NCI-H446 (cell line): ENCODE results near the gene LARP4.
"Not testable (repeated sequence)": the region's sequence is repeated elsewhere in the genome, so short reads cannot be mapped to it uniquely, and the experiment has no call there.

Experiments
- DNase-seq, 2 experiments: peaks; one replicate each; lab custom pipeline; 2025; lab: John Stamatoyannopoulos, UW

LARP4 gene

DNA sequence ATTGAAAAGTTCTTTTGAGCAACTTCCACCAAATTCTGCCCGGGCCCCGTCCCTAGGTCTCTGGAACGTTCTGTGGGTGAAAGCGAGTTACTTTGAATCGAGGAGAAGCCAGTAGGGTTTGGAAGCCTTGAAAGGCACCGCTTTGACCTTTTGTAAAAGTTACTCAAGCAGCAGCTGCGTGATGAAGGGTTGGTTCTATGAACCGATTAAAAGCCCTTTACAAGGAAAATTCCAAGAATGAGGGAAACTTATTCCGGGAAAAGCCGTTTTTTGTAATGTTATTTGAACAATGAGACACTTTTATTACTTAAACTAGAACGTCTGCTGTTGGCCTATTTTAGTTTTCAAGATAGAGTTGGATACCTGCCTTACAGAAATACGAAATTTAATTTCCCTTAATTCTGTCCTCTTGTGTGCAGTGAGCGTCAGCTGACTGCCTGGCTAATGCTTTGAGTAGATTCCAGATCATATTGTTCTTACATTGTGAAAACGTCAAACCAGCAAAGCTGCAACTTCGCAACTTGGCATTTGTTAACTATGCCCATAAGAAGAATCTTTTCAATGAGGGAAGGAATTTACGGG is 906 bp downstream of the LARP4 start:
- no peak for DNase-seq

DNA sequence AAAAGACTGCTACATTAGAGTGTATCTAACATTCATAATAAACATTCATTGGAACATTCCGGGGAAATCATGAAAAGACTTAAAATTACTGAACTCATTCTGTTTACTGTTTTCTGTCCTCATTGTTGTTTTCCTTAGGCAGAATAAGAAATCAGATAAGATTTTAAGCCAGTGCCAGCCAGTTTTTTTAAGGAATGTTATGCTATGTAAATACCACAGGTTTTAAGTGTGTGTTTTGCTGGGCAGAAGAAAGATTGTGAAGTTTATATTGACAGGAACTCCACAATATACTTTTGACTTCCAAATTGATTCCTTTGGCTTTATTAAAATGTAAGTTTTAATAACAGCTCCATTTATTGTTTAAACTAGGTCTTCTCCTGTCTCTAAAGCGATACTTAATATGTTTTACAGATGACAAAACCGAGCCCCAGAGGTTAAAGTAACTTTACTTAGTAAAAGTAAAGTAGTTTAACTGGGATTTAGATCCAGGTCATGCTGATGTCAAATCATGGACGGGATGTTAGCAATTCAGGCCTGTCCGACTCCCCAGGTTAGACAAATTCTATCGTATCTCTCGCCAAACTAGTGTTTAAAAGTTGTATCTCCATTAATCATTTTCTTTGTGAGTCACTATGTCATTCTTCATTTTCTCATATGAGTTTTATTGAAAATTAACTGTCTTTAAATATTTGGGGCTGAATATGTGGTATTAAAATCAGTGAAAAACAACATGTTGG is 1.7 kb downstream of the LARP4 start:
- DNase-seq: no peak

DNA sequence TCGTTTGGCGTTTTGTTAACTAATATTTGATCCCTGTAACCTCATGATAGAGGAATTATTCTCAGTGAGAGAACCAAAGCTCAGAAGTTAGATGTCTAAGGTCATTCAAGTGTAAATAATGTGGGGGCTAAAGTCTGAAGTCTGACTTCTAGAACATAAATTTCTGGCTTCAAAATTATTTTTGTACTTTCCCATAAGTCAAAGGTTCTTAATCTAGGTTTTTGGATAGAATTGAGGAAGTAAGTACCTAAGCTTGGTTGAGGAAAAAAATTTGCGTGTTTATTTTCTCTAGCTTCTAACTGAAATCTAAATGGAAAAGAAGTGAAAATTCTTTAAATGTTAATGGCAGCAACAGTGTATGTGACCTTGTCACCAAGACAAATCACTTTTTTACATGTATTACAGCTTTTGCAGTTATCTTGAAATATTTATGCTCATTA is 2.3 kb downstream of the LARP4 start:
- no peak for DNase-seq

DNA sequence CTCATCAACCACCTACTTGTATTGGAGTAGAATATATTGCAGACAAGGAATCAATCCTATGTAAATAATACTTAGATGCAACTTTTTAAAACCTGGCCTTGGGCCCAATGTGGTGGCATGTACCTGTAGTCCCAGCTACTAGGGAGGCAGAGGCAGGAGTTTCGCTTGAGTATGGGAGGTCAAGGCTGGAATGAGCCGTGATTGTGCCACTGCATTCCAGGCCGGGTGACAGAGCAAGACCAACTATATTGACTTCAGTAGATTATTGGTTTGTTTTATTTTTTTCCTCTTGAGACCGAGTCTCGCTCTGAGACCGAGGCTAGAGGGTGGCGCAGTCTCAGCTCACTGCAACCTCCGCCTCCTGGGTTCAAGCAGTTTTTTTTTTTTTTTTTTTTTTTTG is 3.6 kb downstream of the LARP4 start:
- no peak for DNase-seq

DNA sequence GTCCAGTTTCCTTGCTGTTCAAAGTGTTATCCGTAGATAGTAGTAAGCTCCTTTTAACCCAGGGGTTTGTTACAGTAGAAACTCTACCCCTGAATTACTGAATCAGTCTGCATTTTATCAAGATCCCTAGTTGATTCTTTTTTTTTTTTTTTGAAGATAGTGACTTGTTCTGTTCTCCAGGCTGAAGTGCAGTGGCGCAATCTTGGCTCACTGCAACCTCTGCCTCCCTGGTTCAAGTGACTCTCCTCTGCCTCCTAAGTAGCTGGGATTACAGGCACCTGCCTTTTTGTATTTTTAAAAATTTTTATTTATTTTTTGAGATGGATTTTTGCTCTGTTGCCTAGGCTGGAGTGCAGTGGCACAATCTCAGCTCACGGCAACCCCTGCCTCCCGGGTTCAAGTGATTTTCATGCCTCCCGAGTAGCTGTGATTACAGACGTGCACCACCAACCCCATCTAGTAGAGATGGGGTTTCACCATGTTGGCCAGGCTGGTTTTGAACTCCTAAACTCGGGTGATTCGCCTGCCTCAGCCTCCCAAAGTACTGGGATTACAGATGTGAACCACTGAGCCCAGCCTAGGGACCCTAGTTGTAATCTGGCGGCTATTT is 10.5 kb downstream of the LARP4 start:
- no peak for DNase-seq

DNA sequence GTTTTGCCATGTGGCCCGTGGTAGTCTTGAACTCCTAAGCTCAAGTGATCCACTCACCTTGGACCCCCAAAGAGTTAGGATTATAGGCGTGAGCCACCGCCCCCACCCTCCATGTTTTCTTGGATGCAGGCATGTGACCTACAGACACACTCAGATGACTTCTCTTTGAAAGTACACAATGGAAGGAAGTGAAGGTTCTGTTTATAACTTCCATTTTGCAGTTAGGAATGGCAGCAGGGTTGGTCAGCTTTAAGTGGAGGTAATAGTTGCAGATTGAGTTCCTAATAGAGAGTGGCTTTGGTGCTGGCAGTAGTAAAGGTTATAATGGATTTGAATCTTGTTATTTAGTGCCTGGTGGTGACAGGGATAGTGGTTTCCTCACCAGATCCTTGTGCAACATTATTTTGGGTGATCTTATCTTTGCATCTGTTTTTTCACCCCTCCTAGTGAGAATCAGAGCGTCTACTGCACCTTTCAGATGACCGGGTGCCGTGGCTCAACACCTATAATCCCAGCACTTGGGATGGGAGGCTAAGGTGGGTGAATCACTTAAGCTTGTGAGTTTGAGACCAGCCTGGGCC is 15.3 kb downstream of the LARP4 start:
- no peak for DNase-seq

DNA sequence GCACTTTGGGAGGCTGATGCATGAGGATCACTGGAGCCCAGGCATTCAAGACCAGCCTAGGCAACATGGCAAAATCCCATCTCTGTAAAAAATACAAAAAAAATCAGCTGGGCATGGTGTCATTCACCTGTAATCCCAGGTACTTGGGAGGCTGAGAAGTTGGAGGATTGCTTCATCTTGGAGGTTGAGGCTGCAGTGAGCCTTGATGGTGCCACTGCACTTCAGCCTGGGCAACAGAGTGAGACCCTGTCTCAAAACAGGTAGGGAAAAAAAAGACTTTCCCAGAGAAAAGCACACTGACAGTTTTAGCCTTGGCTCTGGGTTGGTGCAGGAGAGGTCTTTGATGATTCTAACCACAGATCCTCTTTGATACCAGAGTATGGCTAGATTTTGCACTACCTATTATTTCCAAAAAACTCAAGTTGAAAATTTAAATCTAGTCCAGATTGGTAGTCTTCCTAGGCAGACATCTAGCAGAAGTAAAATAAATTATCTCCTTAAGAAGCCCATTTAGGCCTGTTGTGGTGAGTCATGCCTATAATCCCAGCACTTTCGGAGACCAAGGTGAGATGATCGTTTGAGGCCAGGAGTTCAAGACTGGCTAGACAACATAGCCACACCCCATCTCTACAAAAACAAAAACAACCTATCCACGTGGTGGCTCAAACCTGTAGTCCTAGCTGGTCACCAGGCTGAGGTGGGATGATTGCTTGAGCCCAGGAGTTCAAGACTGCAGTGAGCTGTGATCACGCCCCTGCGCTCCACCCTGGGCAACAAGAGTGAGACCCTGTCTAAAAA is 18.6 kb downstream of the LARP4 start:
- DNase-seq: no peak

DNA sequence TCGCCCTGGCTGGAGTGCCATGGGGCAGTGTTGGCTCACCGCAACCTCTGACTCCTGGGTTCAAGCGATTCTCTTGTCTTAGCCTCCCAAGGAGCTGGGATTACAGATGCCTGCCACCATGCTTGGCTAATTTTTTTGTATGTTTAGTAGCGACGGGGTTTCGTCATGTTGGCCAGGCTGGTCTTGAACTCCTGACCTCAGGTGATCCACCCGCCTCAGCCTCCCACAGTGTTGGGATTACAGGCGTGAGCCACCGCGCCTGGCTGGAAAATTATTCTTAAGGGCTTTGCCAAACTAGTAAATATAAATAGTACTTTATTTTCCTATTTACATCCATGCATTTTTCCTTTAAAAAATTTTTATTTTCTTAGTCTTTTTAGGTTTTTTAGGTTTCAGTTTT is 22.2 kb downstream of the LARP4 start:
- DNase-seq: not testable (repeated sequence)

DNA sequence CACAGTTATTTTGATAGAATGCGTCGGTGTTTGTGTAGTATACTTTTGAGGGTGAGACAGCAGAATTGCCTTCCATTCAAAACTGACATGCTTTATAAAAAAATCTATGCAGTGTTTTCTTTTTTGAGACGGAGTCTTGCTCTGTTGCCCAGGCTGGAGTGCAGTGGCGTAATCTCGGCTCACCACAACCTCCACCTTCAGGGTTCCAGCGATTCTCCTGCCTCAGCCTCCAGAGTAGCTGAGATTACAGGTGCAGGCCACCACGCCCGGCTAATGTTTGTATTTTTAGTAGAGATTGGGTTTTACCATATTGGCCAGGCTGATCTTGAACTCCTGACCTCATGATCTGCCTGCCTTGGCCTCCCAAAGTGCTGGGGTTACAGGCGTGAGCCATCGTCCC is 22.7 kb downstream of the LARP4 start:
- not testable (repeated sequence) for DNase-seq

DNA sequence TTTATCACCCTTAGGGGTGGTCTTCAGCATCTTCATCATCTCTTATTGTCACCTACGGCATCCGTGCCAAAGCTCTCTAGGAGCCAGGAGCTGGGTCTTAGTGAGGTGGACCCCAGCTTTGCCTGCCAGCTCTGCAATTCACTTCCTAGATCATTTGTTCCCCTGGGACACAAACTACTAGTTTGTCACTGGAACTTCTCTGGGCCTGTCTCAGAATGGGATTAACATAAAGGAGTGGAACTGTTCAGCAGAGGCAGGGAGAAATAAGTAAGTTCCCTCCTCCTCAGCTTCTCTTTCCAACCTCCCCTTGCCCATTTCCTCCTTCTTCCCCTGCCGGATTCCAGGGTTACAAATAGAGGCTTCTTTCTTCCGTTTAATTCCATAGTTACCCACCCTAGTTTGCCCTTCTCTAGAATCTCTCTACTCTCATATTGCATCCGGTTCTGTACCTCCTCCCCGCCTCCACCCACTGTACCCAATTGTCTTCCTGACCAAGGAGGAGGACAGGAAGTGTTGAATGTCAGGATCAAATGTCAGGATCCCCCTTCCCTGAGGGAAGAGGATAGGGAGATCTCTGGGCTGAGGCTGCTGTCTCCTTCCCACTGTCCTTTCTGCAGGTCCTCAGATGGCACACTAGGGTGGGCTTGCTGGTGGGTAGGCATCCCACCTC is 25.0 kb downstream of the LARP4 start:
- DNase-seq: no peak

DNA sequence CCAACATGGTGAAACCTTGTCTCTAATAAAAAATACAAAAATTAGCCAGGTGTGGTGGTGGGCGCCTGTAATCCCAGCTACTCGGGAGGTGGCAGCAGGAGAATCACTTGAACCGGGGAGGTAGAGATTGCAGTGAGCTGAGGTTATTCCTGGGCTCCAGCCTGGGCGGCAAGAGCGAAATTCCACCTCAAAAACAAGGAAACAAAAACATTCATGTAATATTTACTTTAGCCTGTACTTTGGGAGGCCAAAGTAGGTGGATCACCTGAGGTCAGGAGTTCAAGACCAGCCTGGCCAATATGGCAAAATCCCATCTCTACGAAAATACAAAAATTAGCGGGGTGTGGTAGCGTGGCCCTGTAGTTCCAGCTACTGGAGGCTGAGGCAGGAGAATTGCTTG is 31.0 kb downstream of the LARP4 start:
- not testable (repeated sequence) for DNase-seq

DNA sequence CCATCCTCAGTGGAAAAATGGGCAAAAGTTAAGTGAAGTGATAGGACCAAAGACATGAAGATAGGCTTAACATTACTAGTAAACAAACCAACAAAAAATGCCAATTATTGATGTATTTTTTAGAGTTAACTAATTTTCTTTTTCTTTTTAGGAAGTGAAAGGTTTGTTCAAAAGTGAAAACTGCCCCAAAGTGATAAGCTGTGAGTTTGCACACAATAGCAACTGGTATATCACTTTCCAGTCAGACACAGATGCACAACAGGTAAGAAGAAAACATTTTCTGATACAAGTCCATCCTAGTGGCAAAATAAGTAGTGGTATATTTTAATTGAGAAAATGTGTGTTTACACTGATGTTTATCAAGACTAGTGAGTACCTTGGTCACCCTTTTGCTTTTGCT is 39.6 kb downstream of the LARP4 start:
- DNase-seq: no peak

DNA sequence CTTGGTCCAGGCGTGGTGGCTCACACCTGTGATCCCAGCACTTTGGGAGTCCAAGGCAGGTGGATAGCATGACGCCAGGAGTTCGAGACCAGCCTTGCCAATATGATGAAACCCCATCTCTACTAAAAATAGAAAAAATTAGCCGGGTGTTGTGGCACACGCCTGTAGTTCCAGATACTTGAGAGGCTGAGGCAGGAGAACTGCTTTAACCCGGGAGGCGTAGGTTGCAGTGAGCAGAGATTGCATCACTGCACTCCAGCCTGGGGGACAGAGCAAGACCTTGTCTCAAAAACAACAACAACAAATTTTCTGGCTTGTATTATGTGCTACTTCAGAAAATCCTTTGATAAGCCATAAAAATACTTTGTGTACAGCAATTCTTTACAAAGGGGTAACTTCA is 41.1 kb downstream of the LARP4 start:
- no peak for DNase-seq

DNA sequence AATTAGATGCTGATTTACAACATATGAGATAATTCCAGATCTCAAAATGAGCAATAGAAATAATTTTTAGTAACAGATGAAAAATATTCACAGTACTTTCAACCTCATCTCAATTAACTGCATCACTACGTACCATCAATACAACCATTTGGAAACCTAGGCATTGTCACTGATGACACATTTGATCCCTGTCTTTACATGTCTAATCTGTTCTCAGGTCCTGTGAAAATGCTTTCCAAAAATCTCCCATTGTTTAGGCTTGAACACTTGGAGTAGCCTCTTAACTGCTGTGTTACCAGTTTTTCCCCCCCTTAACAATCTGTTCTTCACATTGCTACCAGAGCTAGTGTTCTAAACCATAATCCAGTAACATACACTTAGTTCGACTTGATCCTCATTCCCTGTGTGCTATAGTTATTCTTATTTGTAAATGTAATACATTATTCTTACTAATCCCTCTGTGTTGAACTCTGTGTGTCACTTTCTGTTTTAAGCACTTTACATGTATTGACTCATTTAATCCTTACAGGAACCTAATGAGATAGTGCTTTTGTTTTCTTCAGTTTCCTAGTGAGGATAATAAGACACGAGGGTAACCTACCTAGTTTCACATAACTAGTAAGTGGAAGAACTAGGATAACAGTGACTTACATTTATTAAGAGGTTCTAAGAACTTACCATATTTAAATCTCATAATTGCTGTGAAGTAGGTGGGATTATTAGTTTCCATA is 41.7 kb downstream of the LARP4 start:
- no peak for DNase-seq

DNA sequence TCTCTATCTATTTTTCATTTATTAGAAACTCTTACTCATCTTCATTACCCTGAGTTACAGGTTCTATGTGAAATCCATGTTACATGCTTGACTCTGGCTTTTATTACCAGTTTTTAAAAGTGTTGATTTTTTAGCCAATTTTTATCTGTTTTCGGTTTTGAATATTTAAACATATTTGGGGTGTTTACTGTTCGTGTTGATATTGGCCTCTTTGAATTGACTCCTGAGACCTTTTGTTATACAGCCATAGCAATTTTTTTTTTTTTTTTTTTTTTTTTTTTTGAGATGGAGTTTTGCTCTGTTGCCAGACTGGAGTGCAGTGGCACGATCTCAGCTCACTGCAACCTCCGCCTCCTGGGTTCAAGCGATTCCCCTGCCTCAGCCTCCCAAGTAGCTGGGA is 49.0 kb downstream of the LARP4 start:
- not testable (repeated sequence) for DNase-seq

DNA sequence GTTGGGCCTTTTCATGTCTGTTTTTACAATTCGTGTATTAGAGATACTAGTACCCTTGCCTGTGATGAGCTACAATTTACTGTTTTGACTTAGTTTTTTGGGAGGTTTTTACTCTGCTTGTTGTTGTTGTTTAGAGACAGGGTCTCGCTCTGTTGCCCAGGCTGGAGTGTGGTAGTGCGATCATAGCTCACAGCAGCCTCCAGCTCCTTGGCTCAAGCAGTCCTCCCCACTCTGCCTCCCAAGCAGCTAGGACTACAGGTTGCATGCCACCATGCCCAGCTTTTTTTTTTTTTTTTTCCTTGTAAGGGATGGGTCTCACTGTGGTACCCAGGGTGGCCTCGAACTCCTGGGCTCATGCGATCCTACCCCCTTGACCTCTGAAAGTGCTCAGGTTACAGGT is 52.1 kb downstream of the LARP4 start:
- DNase-seq: no peak

DNA sequence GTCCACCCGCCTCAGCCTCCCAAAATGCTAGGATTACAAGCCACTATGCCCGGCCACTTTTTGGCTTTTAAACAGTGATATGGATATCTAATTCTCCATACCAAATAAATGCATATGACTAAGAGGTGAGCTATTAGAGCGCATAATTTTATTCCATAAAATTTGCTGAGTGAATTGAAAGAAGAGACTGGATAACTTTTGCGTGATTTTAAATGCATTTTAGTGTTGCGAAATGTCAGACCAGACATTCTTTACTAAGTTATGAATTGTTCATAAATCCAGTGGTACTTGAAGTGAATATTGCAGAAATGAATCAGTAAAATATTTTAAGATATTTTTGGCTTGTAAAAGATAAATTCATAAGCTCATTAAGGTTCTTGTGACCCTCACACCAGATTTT is 53.2 kb downstream of the LARP4 start:
- no peak for DNase-seq

DNA sequence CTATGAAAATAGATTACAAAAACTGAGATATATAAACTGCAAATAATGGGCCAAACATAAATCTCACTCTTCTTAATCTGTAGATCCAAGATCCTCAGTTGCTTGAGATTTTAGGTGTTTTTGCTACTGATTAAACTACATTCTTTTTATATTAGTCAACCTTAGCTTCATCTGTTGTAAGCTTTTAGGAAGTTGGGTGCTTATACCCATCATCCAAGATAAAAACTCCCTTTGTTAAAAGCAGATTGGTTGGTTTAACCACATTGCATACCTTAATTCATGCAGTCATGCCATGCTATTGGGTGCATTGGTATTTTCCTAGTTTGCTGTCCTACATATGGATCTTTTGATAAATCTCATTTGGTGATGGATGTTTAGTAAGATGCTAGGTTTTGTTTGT is 57.9 kb downstream of the LARP4 start:
- DNase-seq: no peak

DNA sequence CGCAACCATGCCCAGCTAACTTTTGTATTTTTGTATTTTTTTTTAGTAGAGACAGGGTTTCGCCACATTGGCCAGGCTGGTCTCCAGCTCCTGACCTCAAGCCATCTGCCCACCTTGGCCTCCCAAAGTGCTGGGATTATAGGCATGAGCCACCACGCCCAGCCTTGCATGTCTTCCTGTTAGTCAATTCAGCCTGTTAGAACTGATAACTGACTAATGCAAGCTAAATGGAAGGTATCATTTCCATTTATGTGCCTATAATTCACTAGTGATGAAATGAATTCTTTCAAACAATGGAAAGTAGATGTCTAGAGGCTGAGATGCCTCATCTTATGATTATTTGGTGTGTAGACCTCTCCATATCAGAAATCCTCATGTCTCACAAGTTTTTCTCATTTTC is 66.8 kb downstream of the LARP4 start:
- DNase-seq: no peak

DNA sequence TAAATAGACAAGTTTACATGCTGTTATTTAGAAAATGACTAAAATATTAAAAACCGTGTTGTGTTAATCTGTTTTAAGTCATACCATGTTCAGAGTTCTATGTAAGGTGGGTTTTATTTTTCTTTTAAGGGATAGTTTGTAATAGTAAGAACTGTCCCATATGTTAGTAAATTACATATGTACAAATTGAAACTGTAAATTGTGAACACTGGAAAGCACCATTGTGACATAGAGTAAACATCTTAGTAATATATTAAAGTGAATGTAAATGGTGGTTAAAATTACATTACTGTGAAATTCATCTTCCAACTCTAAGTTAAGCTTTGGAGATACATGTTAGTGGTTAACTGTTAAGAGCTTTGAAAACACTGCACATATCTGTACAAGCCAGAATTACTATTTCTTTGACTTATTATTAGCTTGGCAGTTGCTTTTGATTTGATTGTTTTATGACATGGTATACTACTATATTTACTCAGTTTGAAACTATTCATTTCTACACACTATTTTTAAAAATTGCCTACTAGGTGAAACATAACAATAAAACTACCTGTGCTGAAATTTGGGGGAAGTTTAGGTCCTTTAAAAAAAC is 76.7 kb downstream of the LARP4 start:
- DNase-seq: no peak

DNA sequence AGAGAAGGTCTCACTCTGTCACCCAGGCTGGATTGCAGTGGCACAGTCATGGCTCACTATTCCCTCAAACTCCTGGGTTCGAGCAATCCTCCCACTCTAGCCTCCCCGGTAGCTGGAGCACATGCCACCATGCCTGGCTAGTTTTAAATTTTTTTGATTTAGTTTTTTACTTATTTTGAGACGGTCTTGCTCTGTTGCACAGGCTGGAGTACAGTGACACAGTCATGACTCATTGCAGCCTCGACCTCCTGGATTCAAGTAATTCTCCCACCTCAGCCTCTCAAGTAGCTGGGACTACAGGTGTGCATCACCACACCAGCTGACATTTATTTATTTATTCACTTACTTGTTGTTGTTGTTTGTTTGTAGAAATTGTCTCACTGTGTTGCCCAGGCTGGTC is 81.9 kb downstream of the LARP4 start:
- DNase-seq: no peak
